GM19397 (cell line): ENCODE results near the gene CDC42EP2.

Experiments used
- ATAC-seq: cut with Tn5 transposase; IDR thresholded peaks from one replicate; pipeline ENCODE4 v1.9.1; 2021; ENCODE audit warnings: mild to moderate bottlenecking, moderate library complexity; ENCODE audit not compliant: unreplicated experiment

The CDC42EP2 gene

DNA sequence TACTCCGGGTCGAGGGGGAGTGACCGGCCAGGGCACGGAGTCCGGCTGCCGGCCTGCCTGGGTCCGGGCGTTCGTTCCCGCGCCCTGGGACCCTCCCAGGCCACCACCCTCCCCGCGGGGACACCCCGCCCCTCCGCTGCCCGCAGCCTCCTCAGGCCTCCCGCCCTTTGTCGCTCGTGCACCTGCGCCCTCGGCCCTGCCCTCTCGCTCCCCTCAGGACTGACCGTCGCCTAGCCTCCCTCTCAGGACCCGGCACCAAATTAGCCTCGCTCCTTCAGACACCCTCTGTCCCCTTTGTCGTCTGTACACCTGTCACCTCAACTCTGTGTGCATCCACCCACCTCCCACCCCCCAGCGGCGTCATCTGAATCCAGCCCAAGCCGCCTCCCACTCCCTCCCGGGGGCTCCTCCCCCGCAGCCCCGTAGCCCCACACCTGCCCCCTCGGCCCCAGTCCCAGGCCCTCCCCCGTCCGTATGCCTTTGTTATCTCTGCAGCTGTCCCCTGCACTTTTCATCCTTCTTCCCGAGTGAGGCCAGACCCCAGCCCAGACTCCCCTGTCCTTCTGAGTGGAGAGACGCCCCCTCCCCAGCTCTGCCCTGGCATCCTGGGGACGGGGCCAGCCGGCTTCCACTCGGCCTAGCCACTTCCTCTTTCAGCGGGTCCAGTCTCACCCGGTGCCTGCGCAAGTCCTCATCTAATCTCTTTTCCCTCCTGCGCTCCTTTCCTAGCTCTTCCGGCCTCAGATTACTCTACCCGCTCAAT, 40.5 kb downstream of the CDC42EP2 start:
- ATAC-seq, result peak; percentile 16

DNA sequence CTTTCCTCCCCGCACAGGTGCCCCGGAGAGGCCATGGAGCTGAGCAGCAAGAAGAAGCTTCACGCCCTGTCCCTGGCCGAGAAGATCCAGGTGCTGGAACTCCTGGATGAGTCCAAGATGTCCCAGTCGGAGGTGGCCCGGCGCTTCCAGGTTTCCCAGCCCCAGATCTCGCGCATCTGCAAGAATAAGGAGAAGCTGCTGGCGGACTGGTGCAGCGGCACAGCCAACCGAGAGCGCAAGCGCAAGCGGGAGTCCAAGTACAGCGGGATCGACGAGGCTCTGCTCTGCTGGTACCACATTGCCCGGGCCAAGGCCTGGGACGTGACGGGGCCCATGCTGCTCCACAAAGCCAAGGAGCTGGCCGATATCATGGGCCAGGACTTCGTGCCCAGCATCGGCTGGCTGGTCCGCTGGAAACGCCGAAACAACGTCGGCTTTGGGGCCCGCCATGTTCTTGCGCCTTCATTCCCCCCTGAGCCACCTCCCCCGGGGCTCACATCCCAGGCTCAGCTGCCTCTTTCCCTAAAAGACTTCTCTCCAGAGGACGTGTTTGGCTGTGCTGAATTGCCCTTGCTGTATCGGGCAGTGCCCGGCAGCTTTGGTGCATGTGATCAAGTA, 41.2 kb downstream of the CDC42EP2 start:
- ATAC-seq, result no peak

DNA sequence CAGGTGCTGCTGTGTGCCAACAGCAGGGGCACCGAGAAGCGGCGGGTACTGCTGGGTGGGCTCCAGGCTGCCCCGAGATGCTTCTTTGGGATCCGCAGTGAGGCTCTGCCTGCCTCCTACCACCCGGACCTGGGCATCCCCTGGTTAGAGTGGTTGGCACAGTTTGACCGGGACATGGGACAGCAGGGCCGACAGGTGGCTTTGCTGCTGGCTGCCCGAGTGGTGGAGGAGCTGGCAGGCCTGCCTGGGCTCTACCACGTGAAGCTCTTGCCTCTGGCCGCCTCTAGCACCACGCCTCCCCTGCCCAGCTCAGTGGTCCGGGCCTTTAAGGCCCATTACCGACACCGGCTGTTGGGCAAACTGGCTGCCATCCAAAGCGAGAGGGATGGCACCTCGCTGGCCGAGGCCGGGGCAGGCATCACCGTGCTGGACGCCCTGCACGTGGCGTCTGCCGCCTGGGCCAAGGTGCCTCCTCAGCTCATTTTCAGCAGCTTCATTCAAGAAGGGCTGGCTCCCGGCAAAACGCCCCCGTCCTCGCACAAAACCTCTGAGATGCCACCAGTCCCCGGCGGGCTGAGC, 41.8 kb downstream of the CDC42EP2 start:
- ATAC-seq, result no peak

- no peak for ATAC-seq
Measured at GRCh38 chr11:65357856-65358356, 43.2 kb downstream of the CDC42EP2 start.

DNA sequence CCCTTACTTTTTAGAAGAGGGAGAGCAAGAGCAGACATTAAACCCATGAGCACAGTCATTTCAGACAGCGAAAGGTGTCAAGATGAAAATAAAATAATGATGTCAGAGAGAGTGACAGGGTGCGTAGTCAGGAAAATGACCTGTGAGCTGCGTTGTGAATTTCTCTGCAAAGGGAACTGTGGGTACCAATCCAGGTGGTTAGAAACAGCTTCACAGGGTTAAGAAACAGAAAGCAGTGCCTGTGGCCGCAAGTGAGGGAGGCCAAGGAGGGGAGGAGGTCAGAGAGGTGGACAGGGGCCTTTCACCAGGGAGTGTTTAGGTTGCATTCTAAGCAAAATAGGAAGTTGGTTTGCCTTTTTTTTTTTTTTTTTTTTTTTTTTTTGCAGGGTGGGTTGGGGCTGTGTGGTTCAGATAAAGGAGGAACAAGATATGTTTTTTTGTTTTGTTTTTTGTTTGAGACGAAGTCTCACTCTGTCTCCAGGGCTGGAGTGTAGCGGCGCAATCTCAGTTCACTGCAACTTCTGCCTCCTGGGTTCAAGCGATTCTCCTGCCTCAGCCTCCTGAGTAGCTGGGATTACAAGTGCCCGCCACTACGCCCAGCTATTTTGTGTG, 47.8 kb downstream of the CDC42EP2 start:
- ATAC-seq, result no peak

DNA sequence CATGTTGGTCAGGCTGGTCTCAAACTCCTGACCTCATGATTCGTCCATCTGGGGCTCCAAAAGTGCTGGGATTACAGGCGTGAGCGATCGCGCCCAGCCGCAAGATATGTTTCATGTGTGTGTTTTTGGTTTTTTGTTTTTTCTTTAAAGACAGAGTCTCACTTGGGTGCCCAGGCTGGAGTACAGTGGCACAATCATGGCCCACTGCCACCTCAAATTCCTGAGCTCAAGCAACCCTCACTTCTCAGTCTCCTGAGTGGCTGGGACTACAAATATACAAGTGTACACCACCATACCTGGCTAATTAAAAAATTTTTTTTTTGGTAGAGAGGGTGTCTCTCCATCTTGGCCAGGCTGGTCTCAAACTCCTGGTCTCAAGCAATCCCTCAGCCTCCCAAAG, 48.3 kb downstream of the CDC42EP2 start:
- ATAC-seq, result no peak

- ATAC-seq, result no peak
Measured at GRCh38 chr11:65363770-65364169, 49.1 kb downstream of the CDC42EP2 start.

- ATAC-seq, result no peak
Measured at GRCh38 chr11:65366340-65366773, 51.7 kb downstream of the CDC42EP2 start.

- no peak for ATAC-seq
Measured at GRCh38 chr11:65370659-65371049, 56.0 kb downstream of the CDC42EP2 start.
